Left lung (tissue), 10 donors: ENCODE data around the gene SYT9. TPM values are rescaled to one million over a fixed set of nuclear protein-coding genes. Genes with fewer than 3 reads are reported as not detected.
A peak's percentile ranks its signal among the peaks of the same experiment; 100 is the strongest.
"Not testable (repeated sequence)": the region's sequence is repeated elsewhere in the genome, so short reads cannot be mapped to it uniquely, and the experiment has no call there.

ENCODE experiments used
- ATAC-seq: fragments of 200-7000 bp; cut with Tn5 transposase; one replicate; pipeline ENCODE4 v1.9.1; 2020; ENCODE audit warnings: moderate library complexity
- DNase-seq, 4 donors: peaks; one replicate each; pipeline ENCODE4 v3.0.0-alpha.2; 2013 to 2020
- H3K27ac ChIP-seq, 2 donors: fragments of 200-600 bp; sonication (generic) in 1 of 2; one replicate each; pipeline versions ENCODE4 v1.5.0 to v1.8.0; 2020 to 2021
- H3K27me3 ChIP-seq, 2 donors: fragments of 200-600 bp; sonication (generic) in 1 of 2; one replicate each; pipeline versions ENCODE4 v1.5.0 to v1.8.0; 2020 to 2021
- H3K36me3 ChIP-seq, 2 donors: fragments of 200-600 bp; sonication (generic) in 1 of 2; one replicate each; pipeline versions ENCODE4 v1.5.0 to v1.8.0; 2020 to 2021
- H3K4me1 ChIP-seq, 2 donors: fragments of 200-600 bp; one replicate each; pipeline ENCODE4 v1.8.0; 2021
- H3K4me3 ChIP-seq, 2 donors: fragments of 200-600 bp; sonication (generic) in 1 of 2; one replicate each; pipeline versions ENCODE4 v1.5.0 to v1.8.0; 2020 to 2021; ENCODE audit warnings: mild to moderate bottlenecking in 1 of 2
- H3K9me3 ChIP-seq, 2 donors: fragments of 200-600 bp; sonication (generic) in 1 of 2; one replicate each; pipeline versions ENCODE4 v1.5.0 to v1.8.0; 2020 to 2021
- CTCF ChIP-seq, 2 donors: fragments of 200-600 bp; sonication (generic) in 1 of 2; IDR thresholded peaks; one replicate each; pipeline versions ENCODE4 v1.5.0 to v1.8.0; 2021; ENCODE audit warnings: antibody characterized with exemption in 2 of 2
- intact Hi-C, 2 donors: fragments of 100-400 bp; cut with DNase I; formaldehyde crosslinking; loops; one replicate each; pipeline versions ENCODE4 v1.11.2 to v1.14.2; 2022
- microRNA-seq, 2 donors: library from miRNA; unstranded; fragments of <30 nt; microRNA quantifications; one replicate each; pipeline ENCODE4, GENCODE V29; 2019
- polyA plus RNA-seq, 6 donors: library from polyadenylated mRNA; unstranded; fragments of 120-200 nt; gene quantifications; one replicate each; pipeline ENCODE4 v1.2.1, GENCODE V29; 2013; ENCODE audit not compliant: insufficient read length in 6 of 6
- total RNA-seq, 2 donors: library from RNA; stranded (reverse); fragmentation: NEBNext Ultra II Directional; extraction: Animal tissue kit (Norgen Biotek cat#: 25700); gene quantifications; one replicate each; pipeline ENCODE4 v1.2.1, GENCODE V29; 2021
- donor health status: DM: no; HTN: yes; CAD: no.
- donor health status: DM: no; HTN: no; CAD: no.

Gene SYT9
- total and polyA plus RNA-seq, 8 donors, result 0.10 to 0.20 (median 0.11) TPM; not detected in 1

GRCh38 chr11:7513234-7514098 lies 261.8 kb downstream of the SYT9 start, which contains the start of gene PPFIBP2:
Gene PPFIBP2, plus strand, starts transcription at chr11:7513999. Its CDS starts 35,477 bp downstream, at chr11:7549476.
- H3K4me1 ChIP-seq, result peaks cover 9 to 40% of the 10 kb centered on the region in 2 donors
- peak within 1 kb of the TSS; percentile 61 to 80 for H3K4me3 ChIP-seq
- H3K27me3 ChIP-seq, result peaks cover 0 to 21% of the 10 kb centered on the region in 2 donors
- peak within 1 kb of the TSS; percentile 83 to 87 for H3K27ac ChIP-seq
- intact Hi-C loops, result no loop called here
- peak; percentile 26 to 45 for TF ChIP-seq CTCF (IDR thresholded peaks at IDR 0.05)
- ATAC-seq, result peak; percentile 96
- peak; percentile 69 to 96 (median 83) for DNase-seq
- H3K36me3 ChIP-seq, result no peaks in the 10 kb centered on the region
- H3K9me3 ChIP-seq, result no peaks in the 10 kb centered on the region

GRCh38 chr11:7514099-7514591 lies 262.4 kb downstream of the SYT9 start:
- peak; percentile 12 for ATAC-seq
- intact Hi-C loops, result no loop called here
- Histone ChIP-seq H3K36me3 (no peaks in the 10 kb centered on the region), H3K9me3 (no peaks in the 10 kb centered on the region), H3K27me3 (peaks cover 0 to 21% of the 10 kb centered on the region in 2 donors), H3K27ac (peak overlapping the region; percentile 83 to 87), H3K4me1 (peaks cover 9 to 40% of the 10 kb centered on the region in 2 donors), H3K4me3 (peak overlapping the region; percentile 61 to 80)
- no peak for TF ChIP-seq CTCF (IDR thresholded peaks at IDR 0.05)
- DNase-seq, result peak in 1 of 4 donors; percentile 83

GRCh38 chr11:7515447-7515886 lies 263.8 kb downstream of the SYT9 start:
- intact Hi-C loops, result no loop called here
- H3K27ac ChIP-seq, result no peak overlapping the region
- H3K27me3 ChIP-seq, result peaks cover 0 to 21% of the 10 kb centered on the region in 2 donors
- no peak overlapping the region for H3K4me3 ChIP-seq
- ATAC-seq, result no peak
- no peaks in the 10 kb centered on the region for H3K9me3 ChIP-seq
- peaks cover 9 to 40% of the 10 kb centered on the region in 2 donors for H3K4me1 ChIP-seq
- H3K36me3 ChIP-seq, result no peaks in the 10 kb centered on the region
- no peak for DNase-seq
- TF ChIP-seq CTCF (IDR thresholded peaks at IDR 0.05), result no peak

GRCh38 chr11:7516475-7516874 lies 264.8 kb downstream of the SYT9 start:
- no peak for TF ChIP-seq CTCF (IDR thresholded peaks at IDR 0.05)
- Histone ChIP-seq H3K4me3 (no peak overlapping the region), H3K9me3 (no peaks in the 10 kb centered on the region), H3K4me1 (peaks cover 9 to 40% of the 10 kb centered on the region in 2 donors), H3K27me3 (peaks cover 0 to 21% of the 10 kb centered on the region in 2 donors), H3K36me3 (no peaks in the 10 kb centered on the region), H3K27ac (no peak overlapping the region)
- intact Hi-C loops, result no loop called here
- ATAC-seq (no peak), DNase-seq (no peak)

- Histone ChIP-seq H3K4me1 (peaks cover 5 to 41% of the 10 kb centered on the region in 2 donors), H3K27me3 (peaks cover 0 to 21% of the 10 kb centered on the region in 2 donors)
- H3K4me3 ChIP-seq, ATAC-seq, intact Hi-C loops, H3K9me3 ChIP-seq, DNase-seq, H3K27ac ChIP-seq, H3K36me3 ChIP-seq: not testable (repeated sequence)
These were observed 266.0 kb downstream of the SYT9 start for GRCh38 chr11:7517743-7518142.

Small RNA genes lying within 50 kb of the gene (microRNA-seq; reads per million reads assigned to microRNA genes)
- 0 reads per million in 2 donors for gene MIR302E

Other genes with a start within 250 kb of the SYT9 start
- gene ZNF214, start 231.6 kb upstream of the SYT9 start, total RNA-seq, result 1 to 10 TPM; 2.0 to 4.1 TPM
- gene ZNF214, start 231.6 kb upstream of the SYT9 start, polyA plus RNA-seq, result 10 to 100 TPM in 3 of 6 donors, 1 to 10 TPM in 3; 8.3 to 10.3 (median 9.5) TPM
- gene NLRP14, start 231.4 kb upstream of the SYT9 start, total RNA-seq, result under 1 TPM in 1 of 2 donors, not detected in 1; 0.10 TPM
- under 1 TPM; 0.07 to 0.20 (median 0.15) TPM for gene NLRP14, start 231.4 kb upstream of the SYT9 start, polyA plus RNA-seq
- gene RBMXL2, start 162.9 kb upstream of the SYT9 start, total RNA-seq, result not detected
- gene RBMXL2, start 162.9 kb upstream of the SYT9 start, polyA plus RNA-seq, result not detected
- 10 to 100 TPM; 28.8 to 44.2 TPM for gene OLFML1, start 233.6 kb downstream of the SYT9 start, total RNA-seq
- 10 to 100 TPM; 42.0 to 63.4 (median 47.8) TPM for gene OLFML1, start 233.6 kb downstream of the SYT9 start, polyA plus RNA-seq